Chondrocyte (in vitro differentiated cells): ENCODE results near the gene STIM1. TPM values are rescaled to one million over a fixed set of nuclear protein-coding genes. Genes with fewer than 3 reads are reported as not detected.

Source experiments
- DNase-seq: peaks from one replicate; pipeline ENCODE4 v3.0.0; 2021; ENCODE audit warnings: mixed read lengths, low spot score
- H3K27ac Mint-ChIP-seq: one replicate; pipeline ENCODE4 v1.8.0; 2021; ENCODE audit warnings: mild to moderate bottlenecking, moderate library complexity, mixed read lengths; ENCODE audit not compliant: unreplicated experiment
- H3K27me3 Mint-ChIP-seq: 2 replicates; pipeline ENCODE4 v1.8.0; 2021; ENCODE audit warnings: low read depth, mixed read lengths
- H3K36me3 Mint-ChIP-seq: 2 replicates; pipeline ENCODE4 v1.8.0; 2021; ENCODE audit warnings: low read depth, mixed read lengths
- H3K4me1 Mint-ChIP-seq: 2 replicates; pipeline ENCODE4 v1.8.0; 2021; ENCODE audit warnings: low read depth, mild to moderate bottlenecking, mixed read lengths
- H3K4me3 Mint-ChIP-seq: one replicate; pipeline ENCODE4 v1.8.0; 2021; ENCODE audit warnings: mild to moderate bottlenecking, moderate library complexity, mixed read lengths; ENCODE audit not compliant: unreplicated experiment
- H3K9me3 Mint-ChIP-seq: 2 replicates; pipeline ENCODE4 v1.8.0; 2021; ENCODE audit warnings: low read depth, mixed read lengths
- CTCF ChIP-seq: fragments of 200-600 bp; sonication (generic); IDR thresholded peaks from 2 replicates; pipeline ENCODE4 v1.5.0; 2021; ENCODE audit warnings: antibody characterized with exemption, mild to moderate bottlenecking, moderate library complexity
- total RNA-seq: library from RNA; stranded (reverse); gene quantifications from 3 replicates; pipeline ENCODE4 v1.2.1, GENCODE V29; 2021

STIM1 gene
- total RNA-seq, 1 donor from 2014 or later: 50.7 TPM

GRCh38 chr11:4064278-4064955 is 209.0 kb downstream of the STIM1 start:
- Mint-ChIP-seq H3K27me3 (no peaks in the 10 kb centered on the region), H3K27ac (no peak overlapping the region), H3K4me1 (peaks cover 12% of the 10 kb centered on the region), H3K9me3 (no peaks in the 10 kb centered on the region), H3K36me3 (peaks cover 5% of the 10 kb centered on the region), H3K4me3 (no peak overlapping the region)
- no peak for TF ChIP-seq CTCF
- DNase-seq: no peak

GRCh38 chr11:4065086-4065485 is 209.6 kb downstream of the STIM1 start:
- H3K27me3 Mint-ChIP-seq: no peaks in the 10 kb centered on the region
- peaks cover 2% of the 10 kb centered on the region for H3K36me3 Mint-ChIP-seq
- H3K27ac Mint-ChIP-seq: no peak overlapping the region
- H3K4me1 Mint-ChIP-seq: peaks cover 12% of the 10 kb centered on the region
- H3K4me3 Mint-ChIP-seq: no peak overlapping the region
- no peak for TF ChIP-seq CTCF
- DNase-seq: no peak
- no peaks in the 10 kb centered on the region for H3K9me3 Mint-ChIP-seq

GRCh38 chr11:4065601-4066377 is 210.3 kb downstream of the STIM1 start:
- H3K27me3 Mint-ChIP-seq: no peaks in the 10 kb centered on the region
- DNase-seq: no peak
- H3K9me3 Mint-ChIP-seq: no peaks in the 10 kb centered on the region
- no peak for TF ChIP-seq CTCF
- no peak overlapping the region for H3K27ac Mint-ChIP-seq
- no peaks in the 10 kb centered on the region for H3K36me3 Mint-ChIP-seq
- no peak overlapping the region for H3K4me3 Mint-ChIP-seq
- peaks cover 12% of the 10 kb centered on the region for H3K4me1 Mint-ChIP-seq

- DNase-seq: no peak
- no peak overlapping the region for H3K27ac Mint-ChIP-seq
- no peak overlapping the region for H3K4me3 Mint-ChIP-seq
- peaks cover 2% of the 10 kb centered on the region for H3K36me3 Mint-ChIP-seq
- H3K9me3 Mint-ChIP-seq: no peaks in the 10 kb centered on the region
- H3K27me3 Mint-ChIP-seq: no peaks in the 10 kb centered on the region
- peaks cover 18% of the 10 kb centered on the region for H3K4me1 Mint-ChIP-seq
- no peak for TF ChIP-seq CTCF
These were observed 211.4 kb downstream of the STIM1 start for GRCh38 chr11:4066910-4067309.

GRCh38 chr11:4068962-4069361 is 213.5 kb downstream of the STIM1 start:
- no peak overlapping the region for H3K27ac Mint-ChIP-seq
- H3K4me1 Mint-ChIP-seq: peaks cover 23% of the 10 kb centered on the region
- DNase-seq: no peak
- no peaks in the 10 kb centered on the region for H3K27me3 Mint-ChIP-seq
- TF ChIP-seq CTCF: no peak
- H3K36me3 Mint-ChIP-seq: peaks cover 2% of the 10 kb centered on the region
- no peaks in the 10 kb centered on the region for H3K9me3 Mint-ChIP-seq
- no peak overlapping the region for H3K4me3 Mint-ChIP-seq
